ENCODE data around the gene SH3YL1.

SH3YL1 gene

GRCh38 chr2:274503-274902 is 10.7 kb upstream of the SH3YL1 start:
- Histone ChIP-seq H3K27ac (no peak overlapping the region), H3K4me3 (no peak overlapping the region)
- DNase-seq (ENCODE audit: low spot score), result no peak
- no peak for TF ChIP-seq CTCF (IDR thresholded peaks at IDR 0.05)

- TF ChIP-seq CTCF (IDR thresholded peaks at IDR 0.05), result no peak
- no peak for DNase-seq (ENCODE audit: low spot score)
- no peak overlapping the region for H3K27ac ChIP-seq
- H3K4me3 ChIP-seq, result no peak overlapping the region
These were observed 9.5 kb upstream of the SH3YL1 start for GRCh38 chr2:273333-273732.

GRCh38 chr2:271917-272316 is 8.1 kb upstream of the SH3YL1 start:
- H3K4me3 ChIP-seq, result no peak overlapping the region
- TF ChIP-seq CTCF (IDR thresholded peaks at IDR 0.05), result no peak

GRCh38 chr2:270861-271260 is 7.0 kb upstream of the SH3YL1 start:
- no peak overlapping the region for H3K4me3 ChIP-seq

More at GRCh38 chr2:271917-272316, 8.1 kb upstream of the SH3YL1 start:
- no peak for DNase-seq (ENCODE audit: low spot score)
- no peak overlapping the region for H3K27ac ChIP-seq

GRCh38 chr2:269356-270030 is 5.7 kb upstream of the SH3YL1 start:
- no peak for DNase-seq (ENCODE audit: low spot score)
- Histone ChIP-seq H3K4me3 (no peak overlapping the region), H3K27ac (no peak overlapping the region)
- TF ChIP-seq CTCF (IDR thresholded peaks at IDR 0.05), result no peak

More at GRCh38 chr2:270861-271260, 7.0 kb upstream of the SH3YL1 start:
- DNase-seq (ENCODE audit: low spot score), result no peak
- TF ChIP-seq CTCF (IDR thresholded peaks at IDR 0.05), result no peak
- H3K27ac ChIP-seq, result no peak overlapping the region

GRCh38 chr2:268323-268722 is 4.5 kb upstream of the SH3YL1 start:
- DNase-seq (ENCODE audit: low spot score), result no peak
- Histone ChIP-seq H3K4me3 (no peak overlapping the region), H3K27ac (no peak overlapping the region)
- TF ChIP-seq CTCF (IDR thresholded peaks at IDR 0.05), result no peak
